ENCODE measurements around the gene PRMT9.
A peak's percentile ranks its signal among the peaks of the same experiment; 100 is the strongest.

Gene PRMT9

GRCh38 chr4:147626903-147627302 is 57.1 kb downstream of the PRMT9 start:
- Histone ChIP-seq H3K27me3 (ENCODE audit: control insufficient read depth in 1 of 2, insufficient read depth in 2 of 2, low read length in 2 of 2) (no peaks in the 10 kb centered on the region), H3K9me3 (ENCODE audit: control insufficient read depth in 1 of 2, low read length in 2 of 2) (no peaks in the 10 kb centered on the region), H3K4me3 (ENCODE audit: low read depth in 1 of 2, low read length in 2 of 2) (no peak overlapping the region), H3K27ac (ENCODE audit: low read depth, low read length) (no peak overlapping the region), H3K36me3 (ENCODE audit: control insufficient read depth in 1 of 2, insufficient read depth in 2 of 2, low read length in 2 of 2) (peaks cover 3 to 56% of the 10 kb centered on the region in 2 donors), H3K4me1 (ENCODE audit: control insufficient read depth in 1 of 2, insufficient read depth in 2 of 2, low read length in 2 of 2) (no peaks in the 10 kb centered on the region), H3K9ac (ENCODE audit: low read depth in 1 of 2, low read length in 2 of 2) (no peak overlapping the region)

- H3K9ac ChIP-seq (ENCODE audit: low read depth in 1 of 2, low read length in 2 of 2): no peak overlapping the region
- no peak overlapping the region for H3K4me3 ChIP-seq (ENCODE audit: low read depth in 1 of 2, low read length in 2 of 2)
- no peak overlapping the region for H3K27ac ChIP-seq (ENCODE audit: low read depth, low read length)
- peaks cover 3 to 56% of the 10 kb centered on the region in 2 donors for H3K36me3 ChIP-seq (ENCODE audit: control insufficient read depth in 1 of 2, insufficient read depth in 2 of 2, low read length in 2 of 2)
- H3K9me3 ChIP-seq (ENCODE audit: control insufficient read depth in 1 of 2, low read length in 2 of 2): no peaks in the 10 kb centered on the region
- no peaks in the 10 kb centered on the region for H3K27me3 ChIP-seq (ENCODE audit: control insufficient read depth in 1 of 2, insufficient read depth in 2 of 2, low read length in 2 of 2)
- peaks cover 0 to 4% of the 10 kb centered on the region in 2 donors for H3K4me1 ChIP-seq (ENCODE audit: control insufficient read depth in 1 of 2, insufficient read depth in 2 of 2, low read length in 2 of 2)
Measured at GRCh38 chr4:147625733-147626132, 58.2 kb downstream of the PRMT9 start.

- Histone ChIP-seq H3K4me1 (ENCODE audit: control insufficient read depth in 1 of 2, insufficient read depth in 2 of 2, low read length in 2 of 2) (peaks cover 13 to 17% of the 10 kb centered on the region in 2 donors), H3K36me3 (ENCODE audit: control insufficient read depth in 1 of 2, insufficient read depth in 2 of 2, low read length in 2 of 2) (peaks cover 0 to 19% of the 10 kb centered on the region in 2 donors), H3K27me3 (ENCODE audit: control insufficient read depth in 1 of 2, insufficient read depth in 2 of 2, low read length in 2 of 2) (no peaks in the 10 kb centered on the region), H3K9ac (ENCODE audit: low read depth in 1 of 2, low read length in 2 of 2) (no peak overlapping the region), H3K27ac (ENCODE audit: low read depth, low read length) (no peak overlapping the region), H3K9me3 (ENCODE audit: control insufficient read depth in 1 of 2, low read length in 2 of 2) (no peaks in the 10 kb centered on the region), H3K4me3 (ENCODE audit: low read depth in 1 of 2, low read length in 2 of 2) (no peak overlapping the region)
Measured at GRCh38 chr4:147620315-147620714, 63.6 kb downstream of the PRMT9 start.

GRCh38 chr4:147617841-147618691 is 65.9 kb downstream of the PRMT9 start:
- Histone ChIP-seq H3K4me1 (ENCODE audit: control insufficient read depth in 1 of 2, insufficient read depth in 2 of 2, low read length in 2 of 2) (peaks cover 13 to 17% of the 10 kb centered on the region in 2 donors), H3K27me3 (ENCODE audit: control insufficient read depth in 1 of 2, insufficient read depth in 2 of 2, low read length in 2 of 2) (peaks cover 0 to 4% of the 10 kb centered on the region in 2 donors), H3K9ac (ENCODE audit: low read depth in 1 of 2, low read length in 2 of 2) (peak overlapping the region; percentile 76 to 86), H3K4me3 (ENCODE audit: low read depth in 1 of 2, low read length in 2 of 2) (peak overlapping the region; percentile 85 to 90), H3K9me3 (ENCODE audit: control insufficient read depth in 1 of 2, low read length in 2 of 2) (no peaks in the 10 kb centered on the region), H3K36me3 (ENCODE audit: control insufficient read depth in 1 of 2, insufficient read depth in 2 of 2, low read length in 2 of 2) (peaks cover 0 to 4% of the 10 kb centered on the region in 2 donors), H3K27ac (ENCODE audit: low read depth, low read length) (no peak overlapping the region)

- Histone ChIP-seq H3K9me3 (ENCODE audit: control insufficient read depth in 1 of 2, low read length in 2 of 2) (no peaks in the 10 kb centered on the region), H3K4me3 (ENCODE audit: low read depth in 1 of 2, low read length in 2 of 2) (peak within 1 kb of the TSS; percentile 85 to 90), H3K27me3 (ENCODE audit: control insufficient read depth in 1 of 2, insufficient read depth in 2 of 2, low read length in 2 of 2) (peaks cover 0 to 4% of the 10 kb centered on the region in 2 donors), H3K9ac (ENCODE audit: low read depth in 1 of 2, low read length in 2 of 2) (peak within 1 kb of the TSS; percentile 76 to 86), H3K36me3 (ENCODE audit: control insufficient read depth in 1 of 2, insufficient read depth in 2 of 2, low read length in 2 of 2) (no peaks in the 10 kb centered on the region), H3K4me1 (ENCODE audit: control insufficient read depth in 1 of 2, insufficient read depth in 2 of 2, low read length in 2 of 2) (peaks cover 13 to 17% of the 10 kb centered on the region in 2 donors), H3K27ac (ENCODE audit: low read depth, low read length) (peak within 1 kb of the TSS; percentile 45)
Measured at GRCh38 chr4:147617173-147617840, 66.7 kb downstream of the PRMT9 start, which contains the start of gene TMEM184C. Gene TMEM184C (plus strand): TSS chr4:147617397. CDS start chr4:147617957, 560 bp downstream.

GRCh38 chr4:147616849-147617172 is 67.2 kb downstream of the PRMT9 start:
- Histone ChIP-seq H3K27me3 (ENCODE audit: control insufficient read depth in 1 of 2, insufficient read depth in 2 of 2, low read length in 2 of 2) (peaks cover 0 to 4% of the 10 kb centered on the region in 2 donors), H3K9me3 (ENCODE audit: control insufficient read depth in 1 of 2, low read length in 2 of 2) (no peaks in the 10 kb centered on the region), H3K9ac (ENCODE audit: low read depth in 1 of 2, low read length in 2 of 2) (peak overlapping the region in 1 of 2 donors; percentile 26), H3K4me3 (ENCODE audit: low read depth in 1 of 2, low read length in 2 of 2) (peak overlapping the region; percentile 85 to 90), H3K27ac (ENCODE audit: low read depth, low read length) (no peak overlapping the region), H3K4me1 (ENCODE audit: control insufficient read depth in 1 of 2, insufficient read depth in 2 of 2, low read length in 2 of 2) (peaks cover 13 to 17% of the 10 kb centered on the region in 2 donors), H3K36me3 (ENCODE audit: control insufficient read depth in 1 of 2, insufficient read depth in 2 of 2, low read length in 2 of 2) (no peaks in the 10 kb centered on the region)

GRCh38 chr4:147610686-147611085 is 73.3 kb downstream of the PRMT9 start:
- Histone ChIP-seq H3K27me3 (ENCODE audit: control insufficient read depth in 1 of 2, insufficient read depth in 2 of 2, low read length in 2 of 2) (peaks cover 0 to 4% of the 10 kb centered on the region in 2 donors), H3K27ac (ENCODE audit: low read depth, low read length) (no peak overlapping the region), H3K9ac (ENCODE audit: low read depth in 1 of 2, low read length in 2 of 2) (no peak overlapping the region), H3K4me3 (ENCODE audit: low read depth in 1 of 2, low read length in 2 of 2) (no peak overlapping the region), H3K4me1 (ENCODE audit: control insufficient read depth in 1 of 2, insufficient read depth in 2 of 2, low read length in 2 of 2) (no peaks in the 10 kb centered on the region), H3K9me3 (ENCODE audit: control insufficient read depth in 1 of 2, low read length in 2 of 2) (no peaks in the 10 kb centered on the region), H3K36me3 (ENCODE audit: control insufficient read depth in 1 of 2, insufficient read depth in 2 of 2, low read length in 2 of 2) (no peaks in the 10 kb centered on the region)

GRCh38 chr4:147607471-147607870 is 76.5 kb downstream of the PRMT9 start:
- Histone ChIP-seq H3K4me3 (ENCODE audit: low read depth in 1 of 2, low read length in 2 of 2) (no peak overlapping the region), H3K27me3 (ENCODE audit: control insufficient read depth in 1 of 2, insufficient read depth in 2 of 2, low read length in 2 of 2) (no peaks in the 10 kb centered on the region), H3K9me3 (ENCODE audit: control insufficient read depth in 1 of 2, low read length in 2 of 2) (no peaks in the 10 kb centered on the region)

GRCh38 chr4:147605499-147605898 is 78.5 kb downstream of the PRMT9 start:
- Histone ChIP-seq H3K27ac (ENCODE audit: low read depth, low read length) (no peak overlapping the region), H3K9me3 (ENCODE audit: control insufficient read depth in 1 of 2, low read length in 2 of 2) (no peaks in the 10 kb centered on the region), H3K9ac (ENCODE audit: low read depth in 1 of 2, low read length in 2 of 2) (no peak overlapping the region), H3K27me3 (ENCODE audit: control insufficient read depth in 1 of 2, insufficient read depth in 2 of 2, low read length in 2 of 2) (no peaks in the 10 kb centered on the region), H3K4me3 (ENCODE audit: low read depth in 1 of 2, low read length in 2 of 2) (no peak overlapping the region), H3K4me1 (ENCODE audit: control insufficient read depth in 1 of 2, insufficient read depth in 2 of 2, low read length in 2 of 2) (no peaks in the 10 kb centered on the region), H3K36me3 (ENCODE audit: control insufficient read depth in 1 of 2, insufficient read depth in 2 of 2, low read length in 2 of 2) (no peaks in the 10 kb centered on the region)

More at GRCh38 chr4:147607471-147607870, 76.5 kb downstream of the PRMT9 start:
- Histone ChIP-seq H3K9ac (ENCODE audit: low read depth in 1 of 2, low read length in 2 of 2) (no peak overlapping the region), H3K4me1 (ENCODE audit: control insufficient read depth in 1 of 2, insufficient read depth in 2 of 2, low read length in 2 of 2) (no peaks in the 10 kb centered on the region), H3K36me3 (ENCODE audit: control insufficient read depth in 1 of 2, insufficient read depth in 2 of 2, low read length in 2 of 2) (no peaks in the 10 kb centered on the region), H3K27ac (ENCODE audit: low read depth, low read length) (no peak overlapping the region)

GRCh38 chr4:147599769-147600168 is 84.2 kb downstream of the PRMT9 start:
- Histone ChIP-seq H3K27ac (ENCODE audit: low read depth, low read length) (no peak overlapping the region), H3K9ac (ENCODE audit: low read depth in 1 of 2, low read length in 2 of 2) (no peak overlapping the region), H3K36me3 (ENCODE audit: control insufficient read depth in 1 of 2, insufficient read depth in 2 of 2, low read length in 2 of 2) (no peaks in the 10 kb centered on the region), H3K4me1 (ENCODE audit: control insufficient read depth in 1 of 2, insufficient read depth in 2 of 2, low read length in 2 of 2) (no peaks in the 10 kb centered on the region), H3K27me3 (ENCODE audit: control insufficient read depth in 1 of 2, insufficient read depth in 2 of 2, low read length in 2 of 2) (no peaks in the 10 kb centered on the region), H3K4me3 (ENCODE audit: low read depth in 1 of 2, low read length in 2 of 2) (no peak overlapping the region), H3K9me3 (ENCODE audit: control insufficient read depth in 1 of 2, low read length in 2 of 2) (no peaks in the 10 kb centered on the region)

Data from duodenal mucosa (tissue), 2 donors.